ENCODE measurements around the gene CLPSL2. TPM values are rescaled to one million over a fixed set of nuclear protein-coding genes. Genes with fewer than 3 reads are reported as not detected.

CLPSL2 gene
- total and polyA plus RNA-seq, 2 experiments from 2014 or later = not detected

DNA sequence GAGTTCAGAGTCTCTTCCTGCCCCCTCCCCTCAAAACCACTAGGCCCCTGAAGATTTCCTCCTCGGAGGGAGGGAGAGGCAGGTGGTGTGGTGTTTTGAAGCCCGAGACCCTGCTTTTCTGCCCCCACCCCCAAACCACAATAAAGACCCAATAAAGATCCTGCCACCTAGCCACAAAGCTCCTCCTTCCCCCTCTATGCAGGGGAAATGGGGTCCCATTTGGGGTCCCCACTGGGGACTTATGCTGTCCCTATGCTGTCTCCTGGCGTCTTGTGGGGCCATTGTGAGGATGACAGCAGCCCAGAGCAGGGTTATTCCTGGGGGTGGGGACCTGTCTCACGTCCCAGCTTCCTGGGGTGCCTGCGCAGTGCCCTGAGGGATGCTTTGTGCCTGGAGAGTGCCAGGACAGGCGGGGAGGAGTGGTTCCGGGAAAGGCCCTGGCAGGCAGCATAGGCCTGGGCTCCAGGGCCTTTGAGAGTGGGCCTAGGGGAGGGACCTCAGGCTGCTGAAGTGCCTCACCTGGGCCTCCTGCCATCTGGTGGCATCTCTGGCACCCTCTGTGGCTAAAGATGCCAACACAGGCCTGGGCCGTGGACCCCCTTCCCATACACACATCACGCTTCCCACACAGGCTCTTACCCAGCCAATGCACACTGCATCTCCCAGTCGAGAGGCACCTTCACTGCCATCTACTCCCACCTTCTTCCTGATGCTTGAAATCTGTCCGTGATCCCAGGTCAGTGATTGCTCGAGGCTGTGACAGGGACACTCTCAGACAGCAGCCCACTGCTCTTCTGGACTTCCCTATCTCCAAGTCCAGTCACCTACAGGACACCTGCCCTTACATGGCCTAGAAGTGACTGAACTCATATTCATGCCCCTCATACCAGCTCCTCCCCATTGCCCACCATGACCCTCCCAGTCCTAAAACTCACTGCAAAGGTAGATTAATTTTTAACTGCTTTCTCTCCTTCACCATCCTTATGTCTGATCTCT lies 47.4 kb upstream of the CLPSL2 start:
- no peaks in the 10 kb centered on the region for H4K20me1 ChIP-seq (ENCODE audit: insufficient read depth, poor library complexity, severe bottlenecking)
- H3K4me1 ChIP-seq (ENCODE audit: insufficient read depth) = peaks cover 77% of the 10 kb centered on the region
- H3K36me3 ChIP-seq (replicated peaks; ENCODE audit: insufficient read depth, low read depth) = no peaks in the 10 kb centered on the region
- TF ChIP-seq EZH2phosphoT487 (IDR thresholded peaks at IDR 0.05; ENCODE audit: low read depth, severe bottlenecking, unreplicated experiment) (no peak), EZH2 (IDR thresholded peaks at IDR 0.05; ENCODE audit: borderline replicate concordance) (no peak)
- TF ChIP-seq, protein P1, sequence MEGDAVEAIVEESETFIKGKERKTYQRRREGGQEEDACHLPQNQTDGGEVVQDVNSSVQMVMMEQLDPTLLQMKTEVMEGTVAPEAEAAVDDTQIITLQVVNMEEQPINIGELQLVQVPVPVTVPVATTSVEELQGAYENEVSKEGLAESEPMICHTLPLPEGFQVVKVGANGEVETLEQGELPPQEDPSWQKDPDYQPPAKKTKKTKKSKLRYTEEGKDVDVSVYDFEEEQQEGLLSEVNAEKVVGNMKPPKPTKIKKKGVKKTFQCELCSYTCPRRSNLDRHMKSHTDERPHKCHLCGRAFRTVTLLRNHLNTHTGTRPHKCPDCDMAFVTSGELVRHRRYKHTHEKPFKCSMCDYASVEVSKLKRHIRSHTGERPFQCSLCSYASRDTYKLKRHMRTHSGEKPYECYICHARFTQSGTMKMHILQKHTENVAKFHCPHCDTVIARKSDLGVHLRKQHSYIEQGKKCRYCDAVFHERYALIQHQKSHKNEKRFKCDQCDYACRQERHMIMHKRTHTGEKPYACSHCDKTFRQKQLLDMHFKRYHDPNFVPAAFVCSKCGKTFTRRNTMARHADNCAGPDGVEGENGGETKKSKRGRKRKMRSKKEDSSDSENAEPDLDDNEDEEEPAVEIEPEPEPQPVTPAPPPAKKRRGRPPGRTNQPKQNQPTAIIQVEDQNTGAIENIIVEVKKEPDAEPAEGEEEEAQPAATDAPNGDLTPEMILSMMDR (IDR thresholded peaks at IDR 0.05; ENCODE audit: poor library complexity) = no peak
- H3K27ac ChIP-seq = peak overlapping the region; percentile 100
- no peak for DNase-seq (ENCODE audit: low spot score)
- no peaks in the 10 kb centered on the region for H3K9me3 ChIP-seq (ENCODE audit: low read depth)
- H3K9me2 ChIP-seq (replicated peaks; ENCODE audit: insufficient read depth) = no peaks in the 10 kb centered on the region
- H3K27me3 ChIP-seq = no peaks in the 10 kb centered on the region
- no peaks in the 10 kb centered on the region for H3K79me2 ChIP-seq
- 75% methylated on average over 12 of the region's 12 CpGs for WGBS (ENCODE audit: low lambda C conversion rate, missing lambda C conversion rate)
- peak overlapping the region; percentile 22 for H3K4me3 ChIP-seq
- H3K4me2 ChIP-seq = peak overlapping the region; percentile 90
- no peak overlapping the region for H2AFZ ChIP-seq

DNA sequence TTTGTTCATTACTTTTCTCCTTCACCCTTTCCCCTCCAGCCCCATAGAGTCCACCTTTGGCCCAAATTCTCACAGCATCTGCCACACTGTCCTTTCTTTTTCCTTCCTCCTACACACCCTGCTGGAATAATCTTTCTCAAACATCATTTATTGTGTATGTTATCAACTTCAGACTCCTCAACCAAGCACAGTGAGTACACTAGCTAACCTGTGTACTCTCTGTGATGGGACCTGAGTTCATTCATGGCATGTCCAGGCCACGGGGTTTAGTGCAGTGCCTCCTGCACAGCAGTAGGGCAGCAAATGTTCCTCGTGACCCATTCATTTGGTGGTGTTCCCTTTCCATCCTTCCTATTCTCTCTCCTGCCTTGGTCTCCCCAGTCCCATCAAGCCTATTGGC lies 46.7 kb upstream of the CLPSL2 start:
- Histone ChIP-seq H3K9me2 (replicated peaks; ENCODE audit: insufficient read depth) (no peaks in the 10 kb centered on the region), H3K4me2 (peak overlapping the region; percentile 90), H3K79me2 (no peaks in the 10 kb centered on the region), H3K36me3 (replicated peaks; ENCODE audit: insufficient read depth, low read depth) (no peaks in the 10 kb centered on the region), H3K9me3 (ENCODE audit: low read depth) (no peaks in the 10 kb centered on the region), H3K4me1 (ENCODE audit: insufficient read depth) (peaks cover 70% of the 10 kb centered on the region), H3K4me3 (no peak overlapping the region), H3K27me3 (no peaks in the 10 kb centered on the region), H2AFZ (no peak overlapping the region), H3K27ac (peak overlapping the region; percentile 100), H4K20me1 (ENCODE audit: insufficient read depth, poor library complexity, severe bottlenecking) (no peaks in the 10 kb centered on the region)
- 33% methylated on average over 2 of the region's 2 CpGs for WGBS (ENCODE audit: low lambda C conversion rate, missing lambda C conversion rate)
- no peak for DNase-seq (ENCODE audit: low spot score)
- TF ChIP-seq EZH2 (IDR thresholded peaks at IDR 0.05; ENCODE audit: borderline replicate concordance) (no peak), EZH2phosphoT487 (IDR thresholded peaks at IDR 0.05; ENCODE audit: low read depth, severe bottlenecking, unreplicated experiment) (no peak)
- TF ChIP-seq, protein P1 (IDR thresholded peaks at IDR 0.05; ENCODE audit: poor library complexity) = no peak

DNA sequence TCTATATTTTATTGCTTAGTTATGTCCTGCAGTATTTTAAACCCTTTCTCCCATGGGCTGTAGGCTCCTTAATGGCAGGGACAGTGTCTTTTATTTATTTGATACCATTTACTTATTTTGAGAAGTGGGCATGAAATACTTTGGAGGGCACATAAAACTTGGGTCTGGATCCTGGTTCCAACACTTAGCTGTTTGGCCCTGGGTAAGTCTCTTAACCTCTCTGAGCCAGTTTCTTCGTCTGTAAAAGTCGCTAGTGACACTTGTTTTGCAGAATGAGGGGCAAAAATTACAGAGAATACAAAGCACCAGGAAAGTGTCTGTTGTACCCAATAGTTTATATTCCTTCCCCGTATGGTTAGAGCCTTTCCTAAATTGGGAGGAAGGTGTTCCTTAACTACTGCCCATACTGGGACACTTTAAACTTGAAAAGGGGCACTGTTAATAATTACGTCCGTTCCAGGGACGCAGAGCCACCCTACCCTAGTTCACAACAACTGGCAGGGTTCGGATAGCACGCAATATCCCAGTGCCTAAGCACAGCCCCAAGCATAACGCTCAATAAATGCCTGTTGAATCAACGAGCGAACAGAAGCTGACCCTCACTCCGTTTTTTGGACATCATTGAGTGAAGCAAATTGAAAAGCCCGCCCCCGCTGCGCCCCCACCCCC lies 45.5 kb upstream of the CLPSL2 start:
- no peaks in the 10 kb centered on the region for H3K79me2 ChIP-seq
- DNase-seq (ENCODE audit: low spot score) = no peak
- TF ChIP-seq EZH2 (IDR thresholded peaks at IDR 0.05; ENCODE audit: borderline replicate concordance) = no peak
- TF ChIP-seq, protein P1 (IDR thresholded peaks at IDR 0.05; ENCODE audit: poor library complexity) = no peak
- TF ChIP-seq EZH2phosphoT487 (IDR thresholded peaks at IDR 0.05; ENCODE audit: low read depth, severe bottlenecking, unreplicated experiment) = no peak
- no peak overlapping the region for H3K4me3 ChIP-seq
- no peaks in the 10 kb centered on the region for H3K9me2 ChIP-seq (replicated peaks; ENCODE audit: insufficient read depth)
- H3K9me3 ChIP-seq (ENCODE audit: low read depth) = no peaks in the 10 kb centered on the region
- H3K4me2 ChIP-seq = peak overlapping the region; percentile 95
- H2AFZ ChIP-seq = no peak overlapping the region
- no peaks in the 10 kb centered on the region for H3K36me3 ChIP-seq (replicated peaks; ENCODE audit: insufficient read depth, low read depth)
- no peaks in the 10 kb centered on the region for H4K20me1 ChIP-seq (ENCODE audit: insufficient read depth, poor library complexity, severe bottlenecking)
- peaks cover 58% of the 10 kb centered on the region for H3K4me1 ChIP-seq (ENCODE audit: insufficient read depth)
- H3K27me3 ChIP-seq = no peaks in the 10 kb centered on the region
- WGBS (ENCODE audit: low lambda C conversion rate, missing lambda C conversion rate) = 12% methylated on average over 12 of the region's 15 CpGs
- H3K27ac ChIP-seq = peak overlapping the region; percentile 100

All from hepatocyte (in vitro differentiated cells).